AG04449 (cell line): Measurements from ENCODE around the gene MCRIP1.

ENCODE experiments used
- CTCF ChIA-PET: fragments of 350-600 bp; formaldehyde crosslinking; extraction: SDS; loops from one replicate; lab custom pipeline; 2021; ENCODE audit warnings: antibody characterized with exemption; lab: Yijun Ruan, JAX
- POLR2A ChIA-PET: fragments of 400-600, 350-600 bp; formaldehyde crosslinking; extraction: SDS; loops from one replicate; lab custom pipeline; 2020; ENCODE audit warnings: antibody characterized with exemption, inconsistent platforms; lab: Yijun Ruan, JAX
- DNase-seq: peaks from one replicate; pipeline ENCODE4 v3.0.0-alpha.2; 2010; ENCODE audit warnings: low read depth, low spot score
- H3K4me3 ChIP-seq: 2 replicates; pipeline ENCODE4 v1.5.1; 2011; ENCODE audit warnings: low read depth, mild to moderate bottlenecking, control low read depth, low read length
- CTCF ChIP-seq: IDR thresholded peaks from one replicate; pipeline ENCODE4 v1.5.1; 2011; ENCODE audit warnings: mild to moderate bottlenecking, moderate library complexity, low read length, control low read depth, inconsistent platforms; ENCODE audit not compliant: insufficient read depth; ENCODE audit errors: missing control alignments

Gene MCRIP1

DNA sequence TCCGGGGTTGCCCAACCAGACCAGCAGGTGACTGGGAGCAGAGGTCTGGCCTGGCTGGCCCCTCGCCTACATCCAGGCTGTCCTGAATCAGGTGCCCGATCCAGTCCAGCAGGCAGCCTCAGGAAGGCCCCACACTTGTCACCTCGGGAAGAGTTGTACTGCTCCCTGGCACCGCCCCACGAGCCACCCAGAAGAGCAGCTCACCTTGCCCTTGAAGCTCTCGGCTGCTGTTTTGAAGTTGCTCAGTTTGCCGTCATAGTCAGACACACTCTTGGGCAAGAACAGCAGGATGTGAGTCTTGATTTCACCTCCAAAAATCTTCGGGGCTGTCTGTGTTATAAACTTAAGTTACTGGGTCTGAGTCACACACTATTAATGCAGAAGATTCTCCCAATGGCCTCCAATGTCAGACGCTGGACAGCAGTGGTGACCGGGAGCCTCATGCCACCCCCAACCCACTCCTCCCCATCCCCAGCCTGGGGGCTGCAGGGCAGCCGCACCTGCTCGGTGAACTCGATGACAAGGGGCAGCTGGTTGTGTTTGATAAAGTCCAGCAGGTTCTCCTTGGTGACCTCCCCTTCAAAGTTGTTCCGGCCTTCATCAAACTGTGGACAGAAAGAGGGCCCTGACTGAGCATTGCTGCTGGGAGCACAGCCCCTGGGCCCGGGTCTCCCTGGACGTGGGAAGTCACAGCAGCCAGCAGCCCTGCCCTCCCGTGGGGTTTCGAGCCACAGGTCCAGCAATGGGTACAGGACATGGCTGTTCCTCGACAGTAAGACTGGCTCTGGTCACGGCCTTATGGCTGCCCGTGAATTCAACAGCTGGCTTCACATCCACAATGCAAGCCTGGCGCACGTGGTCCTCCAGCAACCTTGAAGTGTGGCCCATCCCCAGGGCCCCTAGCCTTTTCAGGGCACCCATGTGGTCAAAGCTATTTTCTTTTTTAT, 13.9 kb upstream of the MCRIP1 start:
- ChIA-PET POLR2A (interaction anchor here (0.6 kb wide), 1 partner anchor 9 kb away, joined by 3 read pairs; no protein-coding TSS in a partner anchor), CTCF (no interaction called here)

DNA sequence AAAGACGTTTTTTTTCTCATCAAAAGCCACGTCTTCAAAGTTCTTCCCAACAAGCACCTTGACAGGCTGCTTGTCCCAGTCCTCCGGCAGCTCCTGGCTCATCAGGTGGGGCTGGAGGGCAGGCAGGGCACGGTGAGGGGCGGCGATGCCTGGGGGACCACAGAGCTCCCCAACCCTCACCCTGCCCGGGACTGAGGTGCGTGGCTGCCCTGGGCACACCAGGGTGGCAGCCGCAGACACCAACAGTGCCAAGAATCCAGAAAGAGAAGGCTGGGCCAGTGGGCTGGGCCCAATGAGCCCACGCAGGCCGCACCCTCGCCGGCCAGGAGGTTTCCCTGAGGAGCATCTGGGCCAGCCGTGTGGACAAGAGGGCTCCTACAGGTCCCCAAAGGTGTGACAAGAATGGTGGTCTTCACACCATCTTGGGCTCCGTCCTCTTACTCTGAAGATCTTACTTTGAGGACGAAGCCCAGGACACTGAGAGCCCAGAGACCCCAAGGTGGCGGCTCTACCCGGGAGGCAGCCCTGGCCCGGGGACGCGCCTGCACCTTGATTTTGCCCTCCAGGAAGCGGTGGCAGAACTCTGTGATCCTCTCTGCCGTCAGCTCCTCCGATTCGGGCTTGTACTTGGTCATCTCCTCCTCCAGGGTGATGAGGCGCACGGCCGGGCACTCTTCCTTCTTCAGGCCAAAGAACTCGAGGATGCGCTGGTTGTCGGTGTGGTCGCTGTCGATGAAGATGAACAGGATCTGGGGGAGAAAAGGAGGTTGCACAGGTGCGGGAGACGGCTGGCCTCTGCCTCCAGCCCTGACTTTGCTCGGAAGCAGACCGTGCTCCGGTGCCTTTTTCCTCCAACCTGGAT, 13.0 kb upstream of the MCRIP1 start:
- no peak for DNase-seq
- H3K4me3 ChIP-seq: no peak overlapping the region
- POLR2A ChIA-PET: interaction anchor here (1.0 kb wide), 1 partner anchor 13 kb away, joined by 4 read pairs; the partner anchor contains the start of gene MCRIP1
- CTCF ChIA-PET: interaction anchor here (1.4 kb wide), 1 partner anchor 9 kb away, joined by 3 read pairs; no protein-coding TSS in a partner anchor
- TF ChIP-seq CTCF: no peak

More for the DNA sequence above, 13.9 kb upstream of the MCRIP1 start:
- DNase-seq: no peak
- TF ChIP-seq CTCF: no peak
- H3K4me3 ChIP-seq: no peak overlapping the region

DNA sequence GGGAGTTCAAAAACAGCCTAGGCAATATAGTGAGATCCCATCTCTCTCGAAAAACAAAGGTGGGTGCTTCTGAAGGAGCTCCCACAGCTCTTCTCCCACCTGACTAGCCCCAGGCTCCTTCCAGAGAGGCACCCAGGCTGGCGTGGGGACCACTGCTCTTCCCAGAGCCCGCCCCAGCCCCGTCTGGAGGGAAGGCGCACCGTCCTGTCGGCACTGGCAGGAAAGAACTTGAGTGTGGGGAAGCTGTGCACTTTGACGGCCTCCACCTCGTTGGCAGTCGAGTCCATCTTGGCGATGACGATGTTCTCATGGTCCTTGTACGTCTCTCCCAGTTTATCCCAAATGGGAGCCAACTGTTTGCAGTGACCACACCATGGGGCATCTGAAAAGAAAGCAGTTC, 12.3 kb upstream of the MCRIP1 start:
- no peak for TF ChIP-seq CTCF
- POLR2A ChIA-PET: interaction anchor here (1.0 kb wide), 1 partner anchor 12 kb away, joined by 4 read pairs; the partner anchor contains the start of gene MCRIP1
- no peak for DNase-seq
- CTCF ChIA-PET: interaction anchor here (1.4 kb wide), 1 partner anchor 10 kb away, joined by 3 read pairs; no protein-coding TSS in a partner anchor
- H3K4me3 ChIP-seq: no peak overlapping the region

GRCh38 chr17:81844887-81845286, 11.8 kb upstream of the MCRIP1 start:
- CTCF ChIA-PET: interaction anchor here (1.4 kb wide), 1 partner anchor 10 kb away, joined by 3 read pairs; no protein-coding TSS in a partner anchor
- no peak for TF ChIP-seq CTCF
- no peak overlapping the region for H3K4me3 ChIP-seq
- DNase-seq: no peak
- POLR2A ChIA-PET: interaction anchor here (1.0 kb wide), 1 partner anchor 12 kb away, joined by 4 read pairs; the partner anchor contains the start of gene MCRIP1

DNA sequence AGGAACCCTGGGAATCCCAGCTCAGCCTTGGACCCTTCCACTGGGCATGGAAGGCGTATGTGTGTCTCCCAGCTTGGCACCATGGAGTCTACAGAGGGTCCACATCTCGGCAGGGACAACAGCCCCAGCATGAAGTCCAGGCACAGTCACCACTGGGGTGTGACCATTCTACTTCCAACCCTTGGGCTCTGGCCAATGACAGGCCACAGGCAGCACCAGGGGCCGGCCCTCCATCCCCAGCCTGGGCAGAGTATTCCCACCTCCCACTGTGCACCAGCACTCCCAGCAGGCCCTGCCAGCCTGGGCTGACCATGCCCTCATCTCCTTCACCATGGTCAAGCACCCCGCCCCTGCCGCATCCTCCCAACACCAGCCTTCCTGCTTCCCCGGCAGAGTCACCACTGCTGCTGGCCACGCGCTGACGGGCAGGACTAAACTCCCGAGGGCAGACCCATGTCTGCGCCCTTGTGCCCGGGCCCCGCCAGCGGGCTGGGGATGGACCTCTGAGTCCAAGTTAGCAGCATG, 11.3 kb upstream of the MCRIP1 start:
- no peak for TF ChIP-seq CTCF
- H3K4me3 ChIP-seq: no peak overlapping the region
- no peak for DNase-seq
- CTCF ChIA-PET: interaction anchor here (0.7 to 2.9 kb wide), 2 partner anchors 9 to 11 kb away, joined by 3 to 12 read pairs; partner anchors contain the start of gene MCRIP1
- POLR2A ChIA-PET: no interaction called here
